Neural cell (in vitro differentiated cells): Measurements from ENCODE around the gene SEC16A. TPM values are rescaled to one million over a fixed set of nuclear protein-coding genes. Genes with fewer than 3 reads are reported as not detected.

Experiments
- H2AFZ ChIP-seq: fragments of 200-600, 300-800 bp; sonication (generic), shearing (Covaris generic); 2 replicates; pipeline ENCODE4 v1.6.0; 2014; ENCODE audit warnings: low read depth, mild to moderate bottlenecking, antibody characterized with exemption, low read length, moderate library complexity
- H3F3A ChIP-seq: fragments of 200-600 bp; shearing (Covaris generic); 2 replicates; pipeline ENCODE4 v1.6.1; 2016; ENCODE audit warnings: mild to moderate bottlenecking, moderate library complexity, mixed read lengths, antibody characterized with exemption, low read length; ENCODE audit not compliant: insufficient read depth, poor library complexity, severe bottlenecking
- H3K27ac ChIP-seq: fragments of 200-600, 300-800 bp; sonication (generic), shearing (Covaris generic); 2 replicates; pipeline ENCODE4 v1.5.1; 2014; ENCODE audit warnings: mild to moderate bottlenecking, low read length, moderate library complexity
- H3K27me3 ChIP-seq: fragments of 300-800, 200-600 bp; sonication (generic), shearing (Covaris generic); 2 replicates; pipeline ENCODE4 v1.6.0; 2014; ENCODE audit warnings: mild to moderate bottlenecking, low read depth, low read length, moderate library complexity; ENCODE audit not compliant: insufficient read depth
- H3K36me3 ChIP-seq: fragments of 300-800, 200-600 bp; sonication (generic), shearing (Covaris generic); 2 replicates; pipeline ENCODE4 v1.5.1; 2014; ENCODE audit warnings: mild to moderate bottlenecking, antibody characterized with exemption, low read length, moderate library complexity; ENCODE audit not compliant: insufficient read depth
- H3K4me2 ChIP-seq: fragments of 300-800, 200-600 bp; sonication (generic), shearing (Covaris generic); 2 replicates; pipeline ENCODE4 v1.6.0; 2014; ENCODE audit warnings: mild to moderate bottlenecking, low read length
- H3K4me3 ChIP-seq: fragments of 300-800, 200-600 bp; sonication (generic), shearing (Covaris generic); 2 replicates; pipeline ENCODE4 v1.5.1; 2014; ENCODE audit warnings: mild to moderate bottlenecking, low read length, moderate library complexity
- H3K79me2 ChIP-seq: fragments of 200-600 bp; shearing (Covaris generic); replicated peaks from 2 replicates; pipeline ENCODE4 v1.6.0; 2014; ENCODE audit warnings: mild to moderate bottlenecking, low read length, moderate library complexity; ENCODE audit not compliant: insufficient read depth
- H3K9ac ChIP-seq: fragments of 300-800, 200-600 bp; sonication (generic), shearing (Covaris generic); 2 replicates; pipeline ENCODE4 v1.6.1; 2016; ENCODE audit warnings: mild to moderate bottlenecking, low read length, mixed read lengths
- H3K9me2 ChIP-seq: fragments of 200-600 bp; shearing (Covaris generic); 2 replicates; pipeline ENCODE4 v1.6.1; 2016; ENCODE audit warnings: mild to moderate bottlenecking, low read length, mixed read lengths; ENCODE audit not compliant: insufficient read depth
- H3K9me3 ChIP-seq: fragments of 200-600, 300-800 bp; sonication (generic), shearing (Covaris generic); 2 replicates; pipeline ENCODE4 v1.6.1; 2016; ENCODE audit warnings: mild to moderate bottlenecking, mixed run types, low read length, moderate library complexity, mixed read lengths
- H4K20me1 ChIP-seq: fragments of 200-600 bp; shearing (Covaris generic); 2 replicates; pipeline ENCODE4 v1.6.1; 2016; ENCODE audit warnings: mild to moderate bottlenecking, mixed run types; ENCODE audit not compliant: insufficient read depth
- EP300 ChIP-seq: fragments of 450-650 bp; conservative IDR thresholded peaks from 2 replicates; pipeline ENCODE4 v1.6.1; 2014; ENCODE audit warnings: antibody characterized with exemption, mild to moderate bottlenecking, moderate library complexity; ENCODE audit not compliant: poor library complexity, severe bottlenecking
- EZH2 ChIP-seq: fragments of 200-600, 300-800 bp; shearing (Covaris generic), sonication (generic); IDR thresholded peaks from 2 replicates; pipeline ENCODE4 v1.6.1; 2014; ENCODE audit warnings: antibody characterized with exemption, low read length, borderline replicate concordance, mild to moderate bottlenecking; ENCODE audit not compliant: insufficient read depth, poor library complexity, severe bottlenecking
- MXI1 ChIP-seq: fragments of 450-650 bp; conservative IDR thresholded peaks from 2 replicates; pipeline ENCODE4 v1.6.1; 2014; ENCODE audit warnings: antibody characterized with exemption, mild to moderate bottlenecking; ENCODE audit not compliant: poor library complexity, severe bottlenecking
- POLR2AphosphoS5 ChIP-seq: IDR thresholded peaks from 2 replicates; pipeline ENCODE4 v1.6.1; 2012
- RAD21 ChIP-seq: fragments of 450-650 bp; conservative IDR thresholded peaks from 2 replicates; pipeline ENCODE4 v1.6.1; 2014; ENCODE audit warnings: antibody characterized with exemption, mild to moderate bottlenecking, moderate library complexity
- SMC3 ChIP-seq: fragments of 450-650 bp; conservative IDR thresholded peaks from 2 replicates; pipeline ENCODE4 v1.6.1; 2014; ENCODE audit warnings: antibody characterized with exemption, mild to moderate bottlenecking, moderate library complexity; ENCODE audit not compliant: poor library complexity
- TAF1 ChIP-seq: IDR thresholded peaks from 2 replicates; pipeline ENCODE4 v1.6.1; 2012; ENCODE audit warnings: low read depth
- polyA plus RNA-seq: library from polyadenylated mRNA; depleted of rRNA; stranded (reverse); fragments of >200 nt; gene quantifications from 2 replicates; pipeline ENCODE4 v1.2.3, GENCODE V29; 2014
- TF ChIP-seq, protein P1 (sequence below): fragments of 450-650 bp; IDR thresholded peaks from 2 replicates; pipeline ENCODE4 v1.5.1; 2014; ENCODE audit warnings: antibody characterized with exemption, mild to moderate bottlenecking, moderate library complexity; ENCODE audit not compliant: poor library complexity, severe bottlenecking
- TF ChIP-seq, protein P2 (sequence below): IDR thresholded peaks from 2 replicates; pipeline ENCODE4 v1.6.1; 2012; ENCODE audit warnings: borderline replicate concordance

Gene SEC16A
- polyA plus RNA-seq, 1 donor from 2014 or later, result 15.4 TPM

GRCh38 chr9:136443687-136444086 lies 39.2 kb downstream of the SEC16A start:
- H3K36me3 ChIP-seq, result peaks cover 6% of the 10 kb centered on the region
- no peak overlapping the region for H3K4me2 ChIP-seq
- no peaks in the 10 kb centered on the region for H3F3A ChIP-seq
- peaks cover 4% of the 10 kb centered on the region for H3K79me2 ChIP-seq
- no peaks in the 10 kb centered on the region for H3K9me3 ChIP-seq
- no peak overlapping the region for H2AFZ ChIP-seq
- H4K20me1 ChIP-seq, result no peaks in the 10 kb centered on the region
- no peaks in the 10 kb centered on the region for H3K9me2 ChIP-seq
- H3K27me3 ChIP-seq, result no peaks in the 10 kb centered on the region
- no peak overlapping the region for H3K27ac ChIP-seq
- no peak overlapping the region for H3K9ac ChIP-seq
- H3K4me3 ChIP-seq, result no peak overlapping the region
- TF ChIP-seq EZH2 (no peak), SMC3 (no peak), MXI1 (no peak), EP300 (no peak), RAD21 (no peak), TAF1 (no peak), POLR2AphosphoS5 (no peak)
- TF ChIP-seq, protein P1, sequence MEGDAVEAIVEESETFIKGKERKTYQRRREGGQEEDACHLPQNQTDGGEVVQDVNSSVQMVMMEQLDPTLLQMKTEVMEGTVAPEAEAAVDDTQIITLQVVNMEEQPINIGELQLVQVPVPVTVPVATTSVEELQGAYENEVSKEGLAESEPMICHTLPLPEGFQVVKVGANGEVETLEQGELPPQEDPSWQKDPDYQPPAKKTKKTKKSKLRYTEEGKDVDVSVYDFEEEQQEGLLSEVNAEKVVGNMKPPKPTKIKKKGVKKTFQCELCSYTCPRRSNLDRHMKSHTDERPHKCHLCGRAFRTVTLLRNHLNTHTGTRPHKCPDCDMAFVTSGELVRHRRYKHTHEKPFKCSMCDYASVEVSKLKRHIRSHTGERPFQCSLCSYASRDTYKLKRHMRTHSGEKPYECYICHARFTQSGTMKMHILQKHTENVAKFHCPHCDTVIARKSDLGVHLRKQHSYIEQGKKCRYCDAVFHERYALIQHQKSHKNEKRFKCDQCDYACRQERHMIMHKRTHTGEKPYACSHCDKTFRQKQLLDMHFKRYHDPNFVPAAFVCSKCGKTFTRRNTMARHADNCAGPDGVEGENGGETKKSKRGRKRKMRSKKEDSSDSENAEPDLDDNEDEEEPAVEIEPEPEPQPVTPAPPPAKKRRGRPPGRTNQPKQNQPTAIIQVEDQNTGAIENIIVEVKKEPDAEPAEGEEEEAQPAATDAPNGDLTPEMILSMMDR, result no peak
- TF ChIP-seq, protein P2, sequence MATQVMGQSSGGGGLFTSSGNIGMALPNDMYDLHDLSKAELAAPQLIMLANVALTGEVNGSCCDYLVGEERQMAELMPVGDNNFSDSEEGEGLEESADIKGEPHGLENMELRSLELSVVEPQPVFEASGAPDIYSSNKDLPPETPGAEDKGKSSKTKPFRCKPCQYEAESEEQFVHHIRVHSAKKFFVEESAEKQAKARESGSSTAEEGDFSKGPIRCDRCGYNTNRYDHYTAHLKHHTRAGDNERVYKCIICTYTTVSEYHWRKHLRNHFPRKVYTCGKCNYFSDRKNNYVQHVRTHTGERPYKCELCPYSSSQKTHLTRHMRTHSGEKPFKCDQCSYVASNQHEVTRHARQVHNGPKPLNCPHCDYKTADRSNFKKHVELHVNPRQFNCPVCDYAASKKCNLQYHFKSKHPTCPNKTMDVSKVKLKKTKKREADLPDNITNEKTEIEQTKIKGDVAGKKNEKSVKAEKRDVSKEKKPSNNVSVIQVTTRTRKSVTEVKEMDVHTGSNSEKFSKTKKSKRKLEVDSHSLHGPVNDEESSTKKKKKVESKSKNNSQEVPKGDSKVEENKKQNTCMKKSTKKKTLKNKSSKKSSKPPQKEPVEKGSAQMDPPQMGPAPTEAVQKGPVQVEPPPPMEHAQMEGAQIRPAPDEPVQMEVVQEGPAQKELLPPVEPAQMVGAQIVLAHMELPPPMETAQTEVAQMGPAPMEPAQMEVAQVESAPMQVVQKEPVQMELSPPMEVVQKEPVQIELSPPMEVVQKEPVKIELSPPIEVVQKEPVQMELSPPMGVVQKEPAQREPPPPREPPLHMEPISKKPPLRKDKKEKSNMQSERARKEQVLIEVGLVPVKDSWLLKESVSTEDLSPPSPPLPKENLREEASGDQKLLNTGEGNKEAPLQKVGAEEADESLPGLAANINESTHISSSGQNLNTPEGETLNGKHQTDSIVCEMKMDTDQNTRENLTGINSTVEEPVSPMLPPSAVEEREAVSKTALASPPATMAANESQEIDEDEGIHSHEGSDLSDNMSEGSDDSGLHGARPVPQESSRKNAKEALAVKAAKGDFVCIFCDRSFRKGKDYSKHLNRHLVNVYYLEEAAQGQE, result no peak

- H3K36me3 ChIP-seq, result peaks cover 6% of the 10 kb centered on the region
- no peaks in the 10 kb centered on the region for H3K9me3 ChIP-seq
- no peaks in the 10 kb centered on the region for H3F3A ChIP-seq
- no peak overlapping the region for H3K4me2 ChIP-seq
- no peak overlapping the region for H2AFZ ChIP-seq
- no peaks in the 10 kb centered on the region for H4K20me1 ChIP-seq
- H3K9ac ChIP-seq, result no peak overlapping the region
- TF ChIP-seq EZH2 (no peak), RAD21 (no peak), SMC3 (no peak)
- H3K4me3 ChIP-seq, result no peak overlapping the region
- no peak overlapping the region for H3K27ac ChIP-seq
- no peaks in the 10 kb centered on the region for H3K27me3 ChIP-seq
- peaks cover 10% of the 10 kb centered on the region for H3K79me2 ChIP-seq
- H3K9me2 ChIP-seq, result no peaks in the 10 kb centered on the region
Observed at GRCh38 chr9:136443087-136443486, 39.8 kb downstream of the SEC16A start.

DNA sequence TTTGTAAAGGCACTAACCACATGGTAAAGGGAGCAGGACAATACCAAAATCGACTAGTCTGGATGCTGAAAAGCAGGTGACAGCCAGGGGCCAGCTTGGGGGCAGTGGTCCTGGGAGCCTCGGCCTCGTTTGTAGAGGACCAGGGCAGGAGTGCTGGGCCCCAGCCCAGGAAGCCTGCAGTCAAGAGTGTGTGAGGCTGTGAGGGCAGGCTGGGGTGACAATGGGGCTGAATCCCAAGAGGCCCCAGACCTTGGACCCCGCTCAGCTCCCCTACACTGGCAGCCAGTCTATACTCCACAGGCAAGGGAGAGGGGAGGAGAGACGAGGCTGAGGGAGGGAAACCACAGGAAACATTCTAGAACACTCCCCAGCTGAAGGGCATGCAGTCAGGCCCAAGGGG lies 40.6 kb downstream of the SEC16A start:
- H3K9ac ChIP-seq, result no peak overlapping the region
- H3K4me2 ChIP-seq, result no peak overlapping the region
- no peak for TF ChIP-seq EP300
- no peak for TF ChIP-seq EZH2
- TF ChIP-seq SMC3, result no peak
- TF ChIP-seq TAF1, result no peak
- TF ChIP-seq POLR2AphosphoS5, result no peak
- no peak for TF ChIP-seq RAD21
- TF ChIP-seq, protein P1, result no peak
- TF ChIP-seq MXI1, result no peak
- TF ChIP-seq, protein P2, result no peak
- peaks cover 6% of the 10 kb centered on the region for H3K36me3 ChIP-seq
- no peaks in the 10 kb centered on the region for H4K20me1 ChIP-seq
- no peak overlapping the region for H3K27ac ChIP-seq
- no peaks in the 10 kb centered on the region for H3K9me2 ChIP-seq
- no peaks in the 10 kb centered on the region for H3K27me3 ChIP-seq
- no peak overlapping the region for H2AFZ ChIP-seq
- no peaks in the 10 kb centered on the region for H3K9me3 ChIP-seq
- H3K79me2 ChIP-seq, result peaks cover 18% of the 10 kb centered on the region
- H3K4me3 ChIP-seq, result no peak overlapping the region
- H3F3A ChIP-seq, result no peaks in the 10 kb centered on the region
